ENCODE results near the gene MEGF9. TPM values are rescaled to one million over a fixed set of nuclear protein-coding genes. Genes with fewer than 3 reads are reported as not detected.

MEGF9 gene
- total RNA-seq, 1 experiment from 2014 or later = 8.3 TPM

GRCh38 chr9:120637919-120638318 lies 76.4 kb downstream of the MEGF9 start (continued):
- TF ChIP-seq REST (IDR thresholded peaks at IDR 0.05; ENCODE audit: low read depth) (no peak), ELF1 (IDR thresholded peaks at IDR 0.05; ENCODE audit: borderline replicate concordance, low read depth) (no peak), YY1 (IDR thresholded peaks at IDR 0.05; ENCODE audit: extremely low read depth, insufficient replicate concordance, low read depth, low read length) (no peak)

- POLR2A ChIA-PET = no interaction called here
- Histone ChIP-seq H3K27ac (ENCODE audit: low read depth, low read length) (no peak overlapping the region), H3K4me2 (ENCODE audit: low read length) (no peak overlapping the region), H3K4me1 (ENCODE audit: control insufficient read depth in 1 of 2, insufficient read depth in 2 of 2, low read length in 2 of 2) (no peaks in the 10 kb centered on the region), H3K27me3 (ENCODE audit: insufficient read depth, low read length) (no peaks in the 10 kb centered on the region), H2AFZ (ENCODE audit: low read depth, low read length, poor library complexity, severe bottlenecking) (no peak overlapping the region), H4K20me1 (ENCODE audit: insufficient read depth) (no peaks in the 10 kb centered on the region), H3K36me3 (ENCODE audit: control insufficient read depth in 1 of 2, insufficient read depth in 2 of 2, low read length in 2 of 2) (no peaks in the 10 kb centered on the region), H3K9me3 (ENCODE audit: control insufficient read depth in 1 of 2, insufficient read depth in 1 of 2, low read depth in 1 of 2, low read length in 2 of 2) (no peaks in the 10 kb centered on the region), H3K9me2 (ENCODE audit: insufficient read depth) (no peaks in the 10 kb centered on the region), H3K9ac (ENCODE audit: low read length) (no peak overlapping the region), H3K79me2 (ENCODE audit: insufficient read depth, low read length) (no peaks in the 10 kb centered on the region), H3K4me3 (replicated peaks in 1 of 2; ENCODE audit: low read depth in 1 of 2, low read length in 2 of 2) (no peak overlapping the region)
- no peak for ATAC-seq
- no peak for TF ChIP-seq CBX3 (IDR thresholded peaks at IDR 0.05; ENCODE audit: low read depth)
- no peak for TF ChIP-seq SIN3A (IDR thresholded peaks at IDR 0.05; ENCODE audit: low read depth)
- TF ChIP-seq CEBPB (IDR thresholded peaks at IDR 0.05; ENCODE audit: low read depth) = no peak
- no peak for TF ChIP-seq TCF7L2 (IDR thresholded peaks at IDR 0.05; ENCODE audit: borderline replicate concordance, extremely low read depth, insufficient read depth, insufficient read length)
- no peak for TF ChIP-seq ELF1 (IDR thresholded peaks at IDR 0.05; ENCODE audit: borderline replicate concordance, low read depth)
- no peak for TF ChIP-seq SP1 (IDR thresholded peaks at IDR 0.05; ENCODE audit: low read depth)
- TF ChIP-seq EGR1 (IDR thresholded peaks at IDR 0.05; ENCODE audit: low read depth) = no peak
- no peak for TF ChIP-seq ZNF274 (IDR thresholded peaks at IDR 0.05; ENCODE audit: low read depth, low read length)
- TF ChIP-seq SRF (IDR thresholded peaks at IDR 0.05; ENCODE audit: low read depth) = no peak
- TF ChIP-seq JUND (IDR thresholded peaks at IDR 0.05) = no peak
- no peak for TF ChIP-seq EZH2phosphoT487 (IDR thresholded peaks at IDR 0.05; ENCODE audit: borderline replicate concordance)
- TF ChIP-seq EZH2 (IDR thresholded peaks at IDR 0.05) = no peak
- TF ChIP-seq POLR2A (IDR thresholded peaks at IDR 0.05; ENCODE audit: borderline replicate concordance, extremely low read depth, insufficient read depth, insufficient read length) = no peak
- no peak for TF ChIP-seq ZFX (IDR thresholded peaks at IDR 0.05)
- no peak for TF ChIP-seq CTCF (IDR thresholded peaks at IDR 0.05 in 2 of 3, conservative IDR thresholded peaks at IDR 0.05 in 1 of 3; ENCODE audit: borderline replicate concordance in 1 of 3, insufficient read depth in 1 of 3, low read depth in 2 of 3, low read length in 2 of 3)
- no peak for TF ChIP-seq POLR2AphosphoS5 (IDR thresholded peaks at IDR 0.05; ENCODE audit: low read depth, low read length)
- no peak for TF ChIP-seq ATF3 (IDR thresholded peaks at IDR 0.05)
- BruUV-seq (replicated peaks) = no TSS peak
- no peak for DNase-seq (ENCODE audit: low read depth, low spot score)
- intact Hi-C loops (cut with micrococcal nuclease) = no loop called here
- RAD21 ChIA-PET (ENCODE audit: low non-redundant PET in 1 of 2, low total read pairs in 2 of 2, uncharacterized antibody in 2 of 2, unreplicated experiment in 2 of 2) = no interaction called here
- CTCF ChIA-PET = no interaction called here
These were observed 77.9 kb downstream of the MEGF9 start for GRCh38 chr9:120636194-120636957.
